Parathyroid adenoma (tissue), 2 donors: ENCODE data around the gene PRRG4.

Experiments
- H2AFZ ChIP-seq: fragments of 300-600 bp; sonication (generic); one replicate; pipeline ENCODE4 v1.7.0; 2017; ENCODE audit warnings: antibody characterized with exemption, mild to moderate bottlenecking
- H3K27ac ChIP-seq: fragments of 300-600 bp; sonication (generic); one replicate; pipeline ENCODE4 v1.7.0; 2017
- H3K27me3 ChIP-seq: fragments of 300-600 bp; sonication (generic); one replicate; pipeline ENCODE4 v1.7.0; 2017; ENCODE audit warnings: low read length; ENCODE audit not compliant: control insufficient read depth, insufficient read depth
- H3K36me3 ChIP-seq: fragments of 300-600 bp; sonication (generic); one replicate; pipeline ENCODE4 v1.7.0; 2017; ENCODE audit warnings: low read length; ENCODE audit not compliant: control insufficient read depth, insufficient read depth
- H3K4me1 ChIP-seq: fragments of 300-600 bp; sonication (generic); one replicate; pipeline ENCODE4 v1.7.0; 2017; ENCODE audit warnings: control low read depth
- H3K4me2 ChIP-seq: fragments of 300-600 bp; sonication (generic); one replicate; pipeline ENCODE4 v1.7.0; 2017; ENCODE audit warnings: low read length
- H3K4me3 ChIP-seq: fragments of 300-600 bp; sonication (generic); one replicate; pipeline ENCODE4 v1.7.0; 2017; ENCODE audit warnings: low read depth, low read length
- H3K79me2 ChIP-seq: fragments of 300-600 bp; sonication (generic); one replicate; pipeline ENCODE4 v1.7.0; 2017; ENCODE audit warnings: control low read depth
- H3K9ac ChIP-seq: fragments of 300-600 bp; sonication (generic); one replicate; pipeline ENCODE4 v1.7.0; 2017; ENCODE audit warnings: mild to moderate bottlenecking
- H3K9me3 ChIP-seq: fragments of 300-600 bp; sonication (generic); one replicate; pipeline ENCODE4 v1.7.0; 2017; ENCODE audit warnings: low read length; ENCODE audit not compliant: control insufficient read depth
- TF ChIP-seq, protein P1 (sequence below): fragments of 300-600 bp; sonication (generic); IDR thresholded peaks from one replicate; pipeline ENCODE4 v1.7.0; 2017; ENCODE audit warnings: antibody characterized with exemption, mild to moderate bottlenecking
- donor health status: primary hyperparathyroidism.

PRRG4 gene

GRCh38 chr11:32890843-32891656, 61.3 kb downstream of the PRRG4 start:
- Histone ChIP-seq H3K27ac (no peak overlapping the region), H3K9ac (no peak overlapping the region)

GRCh38 chr11:32891657-32892354, 62.1 kb downstream of the PRRG4 start:
- Histone ChIP-seq H3K27ac (peak overlapping the region; percentile 82), H3K4me1 (peaks cover 6% of the 10 kb centered on the region), H3K4me2 (peak overlapping the region; percentile 66), H2AFZ (peak overlapping the region; percentile 89), H3K27me3 (no peaks in the 10 kb centered on the region), H3K9me3 (no peaks in the 10 kb centered on the region), H3K4me3 (peak overlapping the region; percentile 71), H3K9ac (peak overlapping the region; percentile 72), H3K79me2 (peaks cover 2% of the 10 kb centered on the region), H3K36me3 (no peaks in the 10 kb centered on the region)
- TF ChIP-seq, protein P1, sequence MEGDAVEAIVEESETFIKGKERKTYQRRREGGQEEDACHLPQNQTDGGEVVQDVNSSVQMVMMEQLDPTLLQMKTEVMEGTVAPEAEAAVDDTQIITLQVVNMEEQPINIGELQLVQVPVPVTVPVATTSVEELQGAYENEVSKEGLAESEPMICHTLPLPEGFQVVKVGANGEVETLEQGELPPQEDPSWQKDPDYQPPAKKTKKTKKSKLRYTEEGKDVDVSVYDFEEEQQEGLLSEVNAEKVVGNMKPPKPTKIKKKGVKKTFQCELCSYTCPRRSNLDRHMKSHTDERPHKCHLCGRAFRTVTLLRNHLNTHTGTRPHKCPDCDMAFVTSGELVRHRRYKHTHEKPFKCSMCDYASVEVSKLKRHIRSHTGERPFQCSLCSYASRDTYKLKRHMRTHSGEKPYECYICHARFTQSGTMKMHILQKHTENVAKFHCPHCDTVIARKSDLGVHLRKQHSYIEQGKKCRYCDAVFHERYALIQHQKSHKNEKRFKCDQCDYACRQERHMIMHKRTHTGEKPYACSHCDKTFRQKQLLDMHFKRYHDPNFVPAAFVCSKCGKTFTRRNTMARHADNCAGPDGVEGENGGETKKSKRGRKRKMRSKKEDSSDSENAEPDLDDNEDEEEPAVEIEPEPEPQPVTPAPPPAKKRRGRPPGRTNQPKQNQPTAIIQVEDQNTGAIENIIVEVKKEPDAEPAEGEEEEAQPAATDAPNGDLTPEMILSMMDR, result no peak

More at GRCh38 chr11:32890843-32891656, 61.3 kb downstream of the PRRG4 start:
- H2AFZ ChIP-seq, result peak overlapping the region; percentile 89
- H3K36me3 ChIP-seq, result no peaks in the 10 kb centered on the region
- H3K27me3 ChIP-seq, result no peaks in the 10 kb centered on the region
- no peaks in the 10 kb centered on the region for H3K9me3 ChIP-seq
- TF ChIP-seq, protein P1, result no peak
- no peaks in the 10 kb centered on the region for H3K79me2 ChIP-seq
- peak overlapping the region; percentile 71 for H3K4me3 ChIP-seq
- peak overlapping the region; percentile 66 for H3K4me2 ChIP-seq
- peaks cover 6% of the 10 kb centered on the region for H3K4me1 ChIP-seq

- Histone ChIP-seq H3K4me2 (peak within 1 kb of the TSS; percentile 69), H3K36me3 (no peaks in the 10 kb centered on the region), H3K4me3 (peak within 1 kb of the TSS; percentile 71), H3K9ac (peak within 1 kb of the TSS; percentile 72), H3K27ac (peak within 1 kb of the TSS; percentile 82), H2AFZ (peak within 1 kb of the TSS; percentile 89), H3K9me3 (no peaks in the 10 kb centered on the region), H3K27me3 (no peaks in the 10 kb centered on the region), H3K79me2 (peaks cover 2% of the 10 kb centered on the region), H3K4me1 (peaks cover 6% of the 10 kb centered on the region)
- TF ChIP-seq, protein P1, result no peak
These were observed 62.8 kb downstream of the PRRG4 start, which contains the start of gene QSER1 for GRCh38 chr11:32892355-32893092. TSS of gene QSER1 (plus strand) at chr11:32892811. CDS start at chr11:32893126, 315 bp downstream.

DNA sequence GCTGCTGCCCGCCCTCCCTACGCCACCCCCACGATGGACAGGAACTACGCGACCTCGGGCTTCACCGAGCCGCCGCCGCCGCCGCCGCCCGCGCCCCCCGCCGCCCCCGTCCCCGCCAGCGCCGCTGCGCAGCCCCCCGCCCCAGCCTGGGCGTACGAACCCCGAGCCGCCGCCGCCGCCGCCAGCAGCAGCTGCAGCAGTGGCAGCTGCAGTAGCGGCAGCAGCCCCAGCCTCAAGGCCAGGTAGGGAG, 63.3 kb downstream of the PRRG4 start:
- Histone ChIP-seq H3K9ac (peak overlapping the region; percentile 21), H3K27ac (peak overlapping the region; percentile 53), H3K4me2 (peak overlapping the region; percentile 69), H3K9me3 (no peaks in the 10 kb centered on the region), H3K36me3 (no peaks in the 10 kb centered on the region), H3K4me3 (peak overlapping the region; percentile 63), H3K27me3 (no peaks in the 10 kb centered on the region), H2AFZ (peak overlapping the region; percentile 81), H3K79me2 (peaks cover 2% of the 10 kb centered on the region), H3K4me1 (peaks cover 6% of the 10 kb centered on the region)
- TF ChIP-seq, protein P1, result no peak
